Neural crest cell (in vitro differentiated cells): Measurements from ENCODE around the gene COPS2. TPM values are rescaled to one million over a fixed set of nuclear protein-coding genes. Genes with fewer than 3 reads are reported as not detected.

Source experiments
- DNase-seq: peaks from one replicate; pipeline ENCODE4 v3.0.0; 2021; ENCODE audit warnings: low read depth, mixed read lengths, low spot score
- H3K27ac Mint-ChIP-seq: one replicate; pipeline ENCODE4 v1.8.0; 2021; ENCODE audit warnings: mild to moderate bottlenecking, mixed read lengths; ENCODE audit not compliant: unreplicated experiment
- H3K27me3 Mint-ChIP-seq: 2 replicates; pipeline ENCODE4 v1.8.0; 2021; ENCODE audit warnings: low read depth, mild to moderate bottlenecking, mixed read lengths
- H3K36me3 Mint-ChIP-seq: 2 replicates; pipeline ENCODE4 v1.8.0; 2021; ENCODE audit warnings: low read depth, mild to moderate bottlenecking, mixed read lengths
- H3K4me1 Mint-ChIP-seq: 2 replicates; pipeline ENCODE4 v1.8.0; 2021; ENCODE audit warnings: mixed read lengths
- H3K4me3 Mint-ChIP-seq: one replicate; pipeline ENCODE4 v1.8.0; 2021; ENCODE audit warnings: mild to moderate bottlenecking, mixed read lengths
- H3K9me3 Mint-ChIP-seq: 2 replicates; pipeline ENCODE4 v1.8.0; 2021; ENCODE audit warnings: mixed read lengths
- CTCF ChIP-seq: fragments of 200-600 bp; sonication (generic); conservative IDR thresholded peaks from 2 replicates; pipeline ENCODE4 v1.5.0; 2021; ENCODE audit warnings: antibody characterized with exemption, mild to moderate bottlenecking
- total RNA-seq: library from RNA; stranded (reverse); gene quantifications from 2 replicates; pipeline ENCODE4 v1.2.1, GENCODE V29; 2021

Gene COPS2
- total RNA-seq, 1 donor from 2014 or later = 92.8 TPM

GRCh38 chr15:49101536-49101935 lies 53.9 kb downstream of the COPS2 start:
- no peak for DNase-seq
- Mint-ChIP-seq H3K9me3 (no peaks in the 10 kb centered on the region), H3K36me3 (peaks cover 5% of the 10 kb centered on the region), H3K4me1 (no peaks in the 10 kb centered on the region), H3K27me3 (no peaks in the 10 kb centered on the region), H3K4me3 (no peak overlapping the region), H3K27ac (no peak overlapping the region)
- TF ChIP-seq CTCF = no peak

- DNase-seq = no peak
- no peaks in the 10 kb centered on the region for H3K9me3 Mint-ChIP-seq
- no peak for TF ChIP-seq CTCF
- H3K27ac Mint-ChIP-seq = no peak overlapping the region
- peaks cover 5% of the 10 kb centered on the region for H3K36me3 Mint-ChIP-seq
- H3K27me3 Mint-ChIP-seq = no peaks in the 10 kb centered on the region
- peaks cover 7% of the 10 kb centered on the region for H3K4me1 Mint-ChIP-seq
- H3K4me3 Mint-ChIP-seq = no peak overlapping the region
These were observed 59.2 kb downstream of the COPS2 start for GRCh38 chr15:49096090-49096750.

GRCh38 chr15:49094923-49095322 lies 60.5 kb downstream of the COPS2 start:
- Mint-ChIP-seq H3K27me3 (no peaks in the 10 kb centered on the region), H3K4me1 (peaks cover 7% of the 10 kb centered on the region), H3K36me3 (peaks cover 5% of the 10 kb centered on the region), H3K27ac (no peak overlapping the region), H3K9me3 (no peaks in the 10 kb centered on the region), H3K4me3 (no peak overlapping the region)
- no peak for DNase-seq
- no peak for TF ChIP-seq CTCF

- DNase-seq = no peak
- no peak for TF ChIP-seq CTCF
- no peaks in the 10 kb centered on the region for H3K27me3 Mint-ChIP-seq
- no peaks in the 10 kb centered on the region for H3K9me3 Mint-ChIP-seq
- H3K4me3 Mint-ChIP-seq = no peak overlapping the region
- H3K27ac Mint-ChIP-seq = no peak overlapping the region
- H3K36me3 Mint-ChIP-seq = peaks cover 2% of the 10 kb centered on the region
- peaks cover 17% of the 10 kb centered on the region for H3K4me1 Mint-ChIP-seq
These were observed 61.9 kb downstream of the COPS2 start for GRCh38 chr15:49093252-49094105.

GRCh38 chr15:49088996-49089395 lies 66.4 kb downstream of the COPS2 start:
- Mint-ChIP-seq H3K4me1 (peaks cover 34% of the 10 kb centered on the region), H3K27ac (no peak overlapping the region), H3K27me3 (no peaks in the 10 kb centered on the region), H3K4me3 (no peak overlapping the region), H3K36me3 (no peaks in the 10 kb centered on the region), H3K9me3 (no peaks in the 10 kb centered on the region)
- no peak for TF ChIP-seq CTCF
- no peak for DNase-seq
